SH-SY5Y (cell line): Measurements from ENCODE around the gene PPP2R2C.

ENCODE experiments used
- GATA2 ChIP-seq: IDR thresholded peaks from 2 replicates; pipeline ENCODE4 v1.6.1; 2011; ENCODE audit warnings: mild to moderate bottlenecking, low read depth, low read length
- GATA3 ChIP-seq: IDR thresholded peaks from 2 replicates; pipeline ENCODE4 v1.6.1; 2011; ENCODE audit warnings: low read depth, mild to moderate bottlenecking, low read length, moderate library complexity

Gene PPP2R2C

DNA sequence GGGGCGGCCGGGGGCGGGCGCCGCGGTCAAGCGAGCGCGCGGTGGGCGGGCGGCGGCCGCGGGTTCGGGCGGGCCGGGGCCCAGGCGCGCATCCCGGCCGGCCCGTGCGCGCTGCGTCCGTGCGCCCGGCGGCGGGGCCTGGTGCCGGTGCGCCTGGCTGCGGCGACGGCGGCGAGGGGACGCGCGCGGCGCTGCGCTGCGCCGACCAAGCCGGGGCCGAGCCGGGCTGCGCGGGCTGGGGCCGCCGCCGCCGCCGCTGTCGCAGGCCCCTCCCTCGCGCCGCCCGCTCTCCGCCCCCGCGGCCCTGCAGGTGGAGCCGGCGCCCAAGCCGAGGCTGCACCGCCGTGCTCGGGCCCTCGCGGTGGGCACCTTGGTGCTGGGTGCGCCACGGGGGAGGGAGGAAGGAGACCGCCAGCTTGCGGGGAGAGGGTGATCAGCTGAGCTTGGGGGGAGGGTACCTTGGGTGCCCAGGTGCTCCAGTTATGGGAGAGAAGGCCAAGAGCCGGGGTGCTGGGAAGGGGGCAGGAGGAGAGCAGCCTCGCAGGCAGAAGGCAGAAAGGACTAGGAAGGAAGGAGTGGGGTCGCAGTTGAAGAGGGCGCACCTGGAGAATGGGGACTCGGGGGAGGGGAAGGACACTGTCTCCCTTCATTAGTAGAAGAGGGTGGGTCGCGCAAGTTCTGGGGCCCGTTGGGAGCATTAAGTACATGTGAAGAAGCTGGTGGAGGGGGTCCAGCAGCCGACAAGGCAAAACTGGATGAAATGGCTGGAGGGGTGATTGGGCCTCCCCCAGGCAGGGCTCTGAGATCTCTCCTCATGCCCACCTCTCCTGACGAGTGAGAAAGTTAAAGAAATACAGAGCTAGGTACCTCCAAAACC is at the start of gene PPP2R2C:
PPP2R2C (minus strand) TSS at position 228 of the 877 bp plus-strand sequence. CDS start 385 bp downstream, outside the sequence.
- TF ChIP-seq GATA3 = no peak
- no peak for TF ChIP-seq GATA2

DNA sequence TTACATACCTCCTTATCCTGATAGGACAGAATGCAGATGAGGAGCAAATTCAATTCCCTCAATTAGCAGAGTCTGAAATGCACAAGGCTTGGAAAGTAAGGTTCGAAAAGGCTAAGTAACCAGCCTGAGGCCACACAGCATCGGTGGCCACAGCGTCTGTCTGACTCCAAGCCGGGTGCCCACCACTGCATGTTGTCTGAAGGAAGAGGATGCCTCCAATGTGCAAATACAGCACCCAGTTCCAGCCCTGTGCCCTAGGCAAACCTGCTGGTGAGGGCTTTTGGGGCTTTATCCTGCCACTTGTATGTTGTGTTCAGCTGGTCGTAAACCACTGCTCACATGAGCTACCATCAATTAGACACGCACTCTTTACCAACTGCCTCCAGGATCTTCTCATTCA is 48.6 kb upstream of the PPP2R2C start:
- TF ChIP-seq GATA2 = no peak
- TF ChIP-seq GATA3 = no peak

DNA sequence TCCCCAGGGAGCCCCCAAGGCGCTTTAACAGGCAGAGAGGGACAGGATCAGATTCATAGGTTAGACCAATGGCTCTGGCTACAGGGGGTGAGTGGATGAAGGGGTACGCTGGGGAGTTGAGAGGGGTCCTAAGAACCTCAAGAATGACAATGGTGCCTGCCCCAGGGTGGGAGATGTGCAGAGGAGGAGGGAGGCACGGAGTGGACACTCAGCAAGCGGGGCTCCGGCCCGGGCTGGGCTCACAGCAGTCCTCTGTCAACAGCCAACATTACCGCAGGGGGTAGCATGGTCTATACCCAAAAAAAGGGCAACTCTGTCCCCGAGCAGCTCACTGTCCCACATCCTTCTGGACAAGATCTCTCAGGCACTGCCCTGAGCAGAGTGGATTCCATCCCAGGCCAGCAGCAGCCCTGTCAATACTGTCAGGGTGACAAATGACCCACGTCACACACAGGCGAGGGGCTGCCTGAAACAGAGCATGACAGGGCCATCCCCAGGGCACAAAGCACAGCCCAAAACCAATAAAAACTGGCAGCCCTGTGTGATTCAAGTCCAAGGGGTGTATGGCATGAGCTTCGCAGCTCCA is 47.7 kb upstream of the PPP2R2C start:
- no peak for TF ChIP-seq GATA2
- TF ChIP-seq GATA3 = no peak

DNA sequence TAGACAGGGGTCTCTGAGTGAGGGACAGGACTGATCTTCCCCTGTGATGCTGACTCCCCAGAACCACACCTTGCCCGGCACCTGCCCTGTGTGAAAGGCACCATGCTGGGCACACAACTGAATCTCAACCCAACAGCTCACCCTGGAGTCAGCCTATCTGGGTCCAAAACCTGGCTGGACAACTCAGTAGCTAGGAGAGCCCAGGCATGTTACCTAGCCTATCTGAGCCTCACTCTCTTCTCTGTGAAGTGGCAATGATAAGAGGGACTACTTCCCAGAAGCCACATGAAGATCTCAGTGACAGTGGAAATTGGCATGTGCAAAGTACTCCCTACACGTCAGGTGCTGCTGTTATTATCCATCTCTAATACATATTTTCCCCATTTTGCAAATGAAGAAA is 44.8 kb upstream of the PPP2R2C start:
- TF ChIP-seq GATA3 = no peak
- no peak for TF ChIP-seq GATA2

DNA sequence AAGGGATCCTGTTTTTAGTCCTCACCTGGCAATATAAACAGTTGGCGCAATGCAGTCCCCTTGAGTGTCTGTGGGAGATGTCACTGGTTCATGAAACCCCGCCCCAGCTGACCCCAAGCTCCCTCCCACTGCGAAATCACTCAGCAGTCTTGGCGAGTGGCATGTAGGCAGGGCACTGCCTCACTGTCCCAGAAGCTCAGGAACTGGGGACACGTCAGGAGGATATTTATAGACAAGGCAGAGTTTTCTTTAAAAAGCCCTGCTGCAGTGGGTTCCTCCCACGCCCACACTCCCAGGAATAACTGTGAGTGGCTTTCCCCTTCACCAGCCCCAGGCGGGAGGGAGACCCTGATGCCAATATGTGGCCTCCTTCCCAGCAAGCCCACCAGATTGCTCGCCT is 44.3 kb upstream of the PPP2R2C start:
- no peak for TF ChIP-seq GATA3
- TF ChIP-seq GATA2 = no peak

DNA sequence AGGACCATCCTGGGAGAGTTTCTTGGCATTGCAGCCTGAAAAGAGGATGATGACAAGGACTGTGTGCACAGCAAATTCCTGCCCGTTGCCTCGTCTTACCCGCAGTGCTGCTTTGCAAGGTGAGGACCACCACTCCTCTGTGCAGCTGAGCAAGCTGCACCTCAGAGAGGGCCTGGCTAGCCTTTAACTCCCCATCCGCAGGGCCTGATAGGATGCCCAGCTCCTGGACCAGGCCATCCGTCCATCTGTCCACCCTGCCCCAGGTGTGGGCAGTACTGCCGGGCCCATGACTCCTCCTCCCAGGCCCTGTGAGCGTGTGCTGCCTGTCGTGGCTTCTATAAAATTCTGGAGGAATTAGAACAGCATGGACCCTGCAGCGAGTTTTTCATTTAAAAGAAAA is 43.9 kb upstream of the PPP2R2C start:
- TF ChIP-seq GATA3 (no peak), GATA2 (no peak)

DNA sequence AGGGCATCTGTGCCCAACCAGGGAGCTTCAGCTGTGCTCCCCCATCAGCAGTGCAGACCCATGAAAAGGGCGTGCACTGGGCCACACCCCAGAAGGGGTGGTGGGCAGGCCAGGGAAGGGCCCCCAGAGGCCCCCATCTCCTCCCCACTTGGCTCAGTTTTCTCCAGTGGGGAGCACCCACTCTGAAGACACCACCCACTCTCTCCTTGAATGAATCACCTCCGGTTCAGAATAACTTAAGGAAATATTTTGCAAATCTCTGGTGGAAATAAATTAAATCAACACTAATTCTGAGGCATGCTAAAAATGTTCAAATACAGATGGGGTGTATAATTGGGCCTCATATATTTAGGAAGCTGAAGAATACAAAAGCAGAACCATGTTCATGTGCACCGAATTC is 41.3 kb upstream of the PPP2R2C start:
- TF ChIP-seq GATA3 (no peak), GATA2 (no peak)

DNA sequence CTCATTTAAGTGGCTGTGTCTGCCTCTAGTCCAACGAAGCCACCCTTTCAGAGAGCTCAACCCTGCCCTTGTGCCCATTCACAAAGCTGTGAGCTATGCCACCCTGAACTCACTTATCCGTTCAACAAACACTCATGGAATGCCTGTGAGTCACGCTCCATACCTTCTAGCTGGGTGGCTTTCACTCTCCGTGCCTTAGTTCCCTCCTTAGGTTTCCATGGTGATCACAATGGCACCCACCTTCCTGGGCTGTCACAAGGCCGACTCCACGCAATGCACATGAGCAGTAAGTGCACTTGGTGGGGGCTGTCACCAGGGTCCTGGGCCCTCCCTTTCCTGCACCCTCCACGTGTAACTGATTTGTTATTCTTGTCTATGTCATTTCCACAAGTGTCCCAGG is 37.2 kb upstream of the PPP2R2C start:
- TF ChIP-seq GATA3 (no peak), GATA2 (no peak)

DNA sequence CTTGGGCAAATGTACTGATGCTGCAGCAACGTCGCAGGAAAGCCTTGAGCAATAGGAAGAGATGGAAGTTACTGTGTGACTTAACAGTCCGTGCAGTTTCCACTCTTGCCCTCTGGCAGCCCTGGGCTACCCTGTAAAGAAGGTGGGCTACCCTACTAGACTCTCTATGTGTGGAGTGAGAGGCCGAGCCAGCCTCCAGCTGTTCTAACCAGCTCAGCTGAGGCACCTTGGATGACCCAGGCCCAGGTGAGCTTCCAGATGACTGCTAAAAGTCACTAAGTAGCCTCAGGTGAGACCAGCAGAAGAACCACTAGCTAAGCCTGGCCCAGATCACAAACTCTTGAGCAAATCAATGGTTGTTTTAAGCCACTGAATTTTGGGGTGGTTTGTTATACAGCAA is 34.9 kb upstream of the PPP2R2C start:
- no peak for TF ChIP-seq GATA3
- no peak for TF ChIP-seq GATA2

DNA sequence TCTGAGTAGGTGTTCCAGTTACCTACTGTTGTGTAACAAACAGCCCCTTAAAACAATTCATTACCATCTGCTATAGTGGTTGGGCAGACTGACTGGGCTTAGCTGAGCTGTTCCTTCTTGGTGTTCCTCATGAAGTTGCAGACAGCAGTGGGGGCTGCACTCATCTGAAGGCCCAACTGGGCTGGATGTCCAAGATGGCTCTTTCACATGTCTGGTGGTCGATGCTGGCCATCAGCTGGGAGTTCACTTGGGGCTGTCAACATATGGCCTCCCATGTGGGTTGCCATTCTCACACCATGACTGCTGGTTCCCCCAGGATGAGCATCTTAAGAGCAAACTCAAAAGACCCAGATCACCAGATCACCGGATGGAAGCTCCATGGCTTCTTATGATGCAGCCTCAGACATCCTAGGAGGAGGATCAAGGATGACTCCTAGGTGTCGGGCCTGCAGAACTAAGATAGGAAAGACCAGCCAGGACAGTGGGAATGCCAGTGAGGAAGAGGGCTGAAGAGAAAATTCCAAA is 34.3 kb upstream of the PPP2R2C start:
- no peak for TF ChIP-seq GATA3
- TF ChIP-seq GATA2 = no peak

DNA sequence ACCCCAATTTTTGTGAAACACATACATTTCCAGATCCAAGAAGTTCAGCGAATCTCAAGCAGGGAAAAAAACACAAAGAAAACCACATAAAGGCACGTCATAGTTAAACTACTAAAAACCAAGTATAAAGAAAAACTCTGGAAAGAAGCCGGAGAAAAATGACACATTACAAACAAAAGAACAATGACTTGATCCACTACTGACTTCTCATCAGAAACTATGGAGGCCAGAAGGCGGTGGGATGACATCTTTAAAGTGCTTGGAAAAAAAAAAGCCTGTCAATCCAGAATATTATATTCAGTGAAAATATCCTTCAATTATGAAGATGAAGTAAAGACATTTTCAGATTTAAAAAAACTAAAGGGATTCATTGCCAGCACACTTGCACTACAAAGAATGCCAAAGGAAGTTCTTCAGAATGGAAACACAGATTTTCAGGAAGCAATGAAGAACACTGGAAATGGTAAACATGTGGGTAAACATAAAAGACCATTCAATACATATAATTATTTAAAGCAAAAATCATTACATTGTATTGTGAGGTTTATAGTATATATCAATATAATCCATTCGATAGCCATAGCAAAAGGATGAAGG is 32.6 kb upstream of the PPP2R2C start:
- no peak for TF ChIP-seq GATA3
- no peak for TF ChIP-seq GATA2

DNA sequence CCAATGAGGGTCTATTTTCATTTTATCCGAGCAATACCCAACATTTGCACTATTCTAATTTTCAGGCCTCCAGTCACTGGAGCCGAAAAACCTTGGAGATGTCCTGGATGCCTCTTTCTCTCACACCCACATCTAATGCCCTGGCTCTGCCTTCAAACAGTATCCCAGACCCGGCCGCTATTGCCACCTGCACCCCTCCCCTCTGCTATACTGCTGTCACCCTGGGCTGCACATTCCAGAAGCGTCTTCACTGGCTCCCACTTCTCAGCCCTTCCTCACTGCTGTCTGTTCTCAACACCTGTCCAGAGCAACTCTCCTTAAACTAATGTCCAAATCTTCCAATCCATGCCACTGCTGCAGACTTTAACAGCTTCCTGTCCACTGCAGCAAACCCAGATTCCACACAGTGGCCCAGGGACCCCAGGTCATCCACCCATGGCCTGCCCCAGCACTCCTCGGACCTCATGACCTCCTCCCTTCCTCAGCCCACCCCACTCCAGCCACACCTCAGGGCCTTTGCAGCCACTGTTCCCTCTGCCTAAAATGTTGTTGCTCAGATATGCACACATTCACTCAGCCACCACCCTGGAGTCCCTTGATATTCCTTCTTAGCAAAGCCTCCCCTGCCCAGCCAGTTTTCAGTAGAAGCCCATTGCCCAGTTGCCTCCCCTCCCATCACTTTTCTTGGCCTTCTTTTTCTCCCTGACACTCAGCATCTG is 30.5 kb upstream of the PPP2R2C start:
- TF ChIP-seq GATA3 = no peak
- TF ChIP-seq GATA2 = no peak

DNA sequence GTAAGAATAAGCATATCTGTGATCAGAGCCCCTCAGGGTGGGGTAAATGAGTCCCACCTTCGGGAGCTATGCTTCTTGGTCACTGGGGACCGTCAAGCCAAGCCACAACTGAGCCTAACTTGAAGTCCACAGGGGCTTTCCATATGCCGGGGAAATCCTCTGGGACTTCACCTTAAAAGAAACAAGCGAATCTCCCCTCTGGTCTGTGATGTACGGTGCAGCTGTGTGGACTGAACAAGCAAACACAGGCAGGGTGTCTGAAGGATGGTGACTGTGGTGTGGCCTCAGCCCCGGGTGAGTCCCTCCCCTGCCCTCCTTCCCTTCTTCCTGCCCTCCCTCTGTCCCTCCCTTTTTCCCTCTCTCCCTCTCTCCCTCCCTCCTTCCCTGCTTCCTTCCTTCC is 29.7 kb upstream of the PPP2R2C start:
- TF ChIP-seq GATA3 (no peak), GATA2 (no peak)

DNA sequence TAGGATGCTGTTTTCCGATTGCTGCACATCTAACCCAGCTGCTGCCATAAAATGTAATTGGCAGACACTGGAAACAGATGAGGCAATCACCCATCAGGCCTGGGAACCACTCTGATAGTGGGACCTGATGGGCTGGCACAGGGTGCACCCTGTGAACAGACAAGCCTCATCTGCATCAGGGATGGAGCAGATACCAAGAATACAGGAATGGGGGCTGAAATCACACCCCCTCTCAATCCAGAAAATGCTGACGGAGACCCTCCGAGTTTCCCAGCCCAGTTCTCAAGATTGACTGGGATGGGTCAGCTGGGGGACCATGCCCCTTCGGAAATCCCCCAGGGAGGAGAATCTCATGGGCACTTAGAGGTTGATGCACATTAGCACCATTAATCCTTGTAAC is 28.8 kb upstream of the PPP2R2C start:
- no peak for TF ChIP-seq GATA2
- no peak for TF ChIP-seq GATA3
